ENCODE results near the gene TAF4. TPM values are rescaled to one million over a fixed set of nuclear protein-coding genes. Genes with fewer than 3 reads are reported as not detected.

TAF4 gene
- total and polyA plus RNA-seq, 2 of the 13 experiments (the other 11 are each of a cell fraction or from before 2014, with no cell fraction given), result 5.9 to 12.0 TPM

DNA sequence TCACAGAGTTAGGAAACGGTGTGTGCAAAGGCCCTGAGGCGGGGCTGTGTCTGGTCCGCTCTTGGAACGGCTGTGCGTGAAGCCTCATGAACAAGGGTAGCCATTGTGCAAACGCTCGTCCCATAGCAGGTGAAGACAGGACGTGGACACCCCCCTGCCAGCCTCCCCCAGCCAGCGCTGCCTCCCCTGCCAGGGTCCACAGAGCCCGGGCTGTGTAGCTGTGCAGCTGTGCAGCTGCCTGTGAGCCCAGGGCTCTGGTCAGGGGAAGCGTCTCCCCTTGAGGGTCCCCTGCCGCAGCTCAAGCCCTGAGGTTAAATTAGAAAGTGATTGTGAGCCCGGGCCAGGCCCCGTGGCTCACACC lies 139.4 kb downstream of the TAF4 start:
- Histone ChIP-seq H3K36me3 (replicated peaks in 1 of 2; ENCODE audit: control insufficient read depth in 1 of 2, insufficient read depth in 2 of 2, low read length in 2 of 2) (no peaks in the 10 kb centered on the region), H3K27ac (ENCODE audit: extremely low read length, insufficient read depth, low read length) (no peak overlapping the region), H3K9me3 (ENCODE audit: low read length) (no peaks in the 10 kb centered on the region), H4K20me1 (ENCODE audit: insufficient read depth, low read length) (no peaks in the 10 kb centered on the region; the same call in 1 of the 2 replicates), H2AFZ (ENCODE audit: low read length) (no peak overlapping the region), H3K4me2 (ENCODE audit: low read depth, low read length) (no peak overlapping the region), H3K9ac (ENCODE audit: insufficient read depth, low read depth, low read length) (no peak overlapping the region), H3K79me2 (ENCODE audit: insufficient read depth, low read length) (no peaks in the 10 kb centered on the region), H3K27me3 (ENCODE audit: control insufficient read depth in 1 of 2, insufficient read depth in 2 of 2, low read length in 2 of 2) (peaks cover 22 to 77% of the 10 kb centered on the region in 2 experiments), H3K4me3 (replicated peaks in 1 of 3; ENCODE audit: insufficient read depth in 1 of 3, low read depth in 2 of 3, low read length in 3 of 3) (no peak overlapping the region), H3K4me1 (ENCODE audit: insufficient read depth, low read length) (no peaks in the 10 kb centered on the region)
- intact Hi-C loops (cut with micrococcal nuclease; ENCODE audit: unreplicated experiment), result no loop called here
- FAIRE-seq (no peak), ATAC-seq (no peak), DNase-seq (ENCODE audit: low spot score) (no peak)
- in situ Hi-C loops (cut with HindIII; ENCODE audit: extremely low pct_ligation_motif_present, low pct_unique_long_range_greater_than_20kb), result no loop called here
- TF ChIP-seq, protein P1, sequence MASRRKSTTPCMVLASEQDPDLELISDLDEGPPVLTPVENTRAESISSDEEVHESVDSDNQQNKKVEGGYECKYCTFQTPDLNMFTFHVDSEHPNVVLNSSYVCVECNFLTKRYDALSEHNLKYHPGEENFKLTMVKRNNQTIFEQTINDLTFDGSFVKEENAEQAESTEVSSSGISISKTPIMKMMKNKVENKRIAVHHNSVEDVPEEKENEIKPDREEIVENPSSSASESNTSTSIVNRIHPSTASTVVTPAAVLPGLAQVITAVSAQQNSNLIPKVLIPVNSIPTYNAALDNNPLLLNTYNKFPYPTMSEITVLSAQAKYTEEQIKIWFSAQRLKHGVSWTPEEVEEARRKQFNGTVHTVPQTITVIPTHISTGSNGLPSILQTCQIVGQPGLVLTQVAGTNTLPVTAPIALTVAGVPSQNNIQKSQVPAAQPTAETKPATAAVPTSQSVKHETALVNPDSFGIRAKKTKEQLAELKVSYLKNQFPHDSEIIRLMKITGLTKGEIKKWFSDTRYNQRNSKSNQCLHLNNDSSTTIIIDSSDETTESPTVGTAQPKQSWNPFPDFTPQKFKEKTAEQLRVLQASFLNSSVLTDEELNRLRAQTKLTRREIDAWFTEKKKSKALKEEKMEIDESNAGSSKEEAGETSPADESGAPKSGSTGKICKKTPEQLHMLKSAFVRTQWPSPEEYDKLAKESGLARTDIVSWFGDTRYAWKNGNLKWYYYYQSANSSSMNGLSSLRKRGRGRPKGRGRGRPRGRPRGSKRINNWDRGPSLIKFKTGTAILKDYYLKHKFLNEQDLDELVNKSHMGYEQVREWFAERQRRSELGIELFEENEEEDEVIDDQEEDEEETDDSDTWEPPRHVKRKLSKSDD (CRISPR knock-in tag; IDR thresholded peaks at IDR 0.05; ENCODE audit: low read depth), result no peak
- TF ChIP-seq ZNF768 (CRISPR knock-in tag; IDR thresholded peaks at IDR 0.05), result peak; percentile 45; the same call in 1 of the 2 replicates
- POLR2A ChIA-PET, result no interaction called here
- 22% methylated on average over 14 of the region's 14 CpGs for WGBS (ENCODE audit: low lambda C conversion rate)
- no TSS peak for BruUV-seq (replicated peaks)
- CTCF ChIA-PET (ENCODE audit: low intra/inter-chr PET ratio, low total read pairs), result no interaction called here

DNA sequence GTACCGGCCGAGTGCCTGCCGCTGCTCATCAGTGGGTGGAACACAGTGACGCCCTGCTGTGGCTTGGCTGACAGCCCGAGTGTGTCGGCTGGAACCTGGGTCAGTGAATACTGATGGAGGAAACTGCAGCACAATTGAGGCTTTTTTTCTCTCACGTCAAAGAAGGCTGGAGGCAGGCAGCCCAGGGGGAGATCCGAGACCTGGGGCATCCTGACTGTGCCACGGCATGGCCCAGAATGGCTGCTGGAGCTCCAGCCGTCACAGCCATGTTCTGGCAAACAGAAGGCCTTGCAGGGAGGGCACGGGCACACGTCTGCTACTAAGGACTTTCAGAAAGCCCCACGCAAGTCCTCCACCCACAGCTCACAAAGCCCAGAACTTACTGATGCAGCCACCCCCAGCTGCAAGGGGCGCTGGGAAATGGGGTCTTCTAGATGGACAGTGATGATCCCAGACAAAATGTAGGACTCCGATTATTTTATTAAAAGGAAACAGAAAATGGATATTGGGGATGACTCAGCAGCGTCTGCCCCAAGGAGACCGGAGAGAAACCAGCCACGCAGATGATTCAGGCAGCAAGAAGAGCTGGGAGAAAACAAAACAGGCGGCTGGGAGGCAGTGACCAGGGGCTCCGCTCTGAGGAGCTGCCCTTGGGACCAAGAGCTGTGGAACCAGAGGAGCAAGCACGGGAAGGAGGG lies 140.0 kb downstream of the TAF4 start:
- Histone ChIP-seq H3K4me3 (replicated peaks in 1 of 3; ENCODE audit: insufficient read depth in 1 of 3, low read depth in 2 of 3, low read length in 3 of 3) (no peak overlapping the region), H3K9ac (ENCODE audit: insufficient read depth, low read depth, low read length) (no peak overlapping the region), H3K79me2 (ENCODE audit: insufficient read depth, low read length) (no peaks in the 10 kb centered on the region), H3K27ac (ENCODE audit: extremely low read length, insufficient read depth, low read length) (no peak overlapping the region), H3K9me3 (ENCODE audit: low read length) (no peaks in the 10 kb centered on the region), H2AFZ (ENCODE audit: low read length) (no peak overlapping the region), H3K27me3 (ENCODE audit: control insufficient read depth in 1 of 2, insufficient read depth in 2 of 2, low read length in 2 of 2) (peaks cover 22 to 71% of the 10 kb centered on the region in 2 experiments), H3K36me3 (replicated peaks in 1 of 2; ENCODE audit: control insufficient read depth in 1 of 2, insufficient read depth in 2 of 2, low read length in 2 of 2) (no peaks in the 10 kb centered on the region), H4K20me1 (ENCODE audit: insufficient read depth, low read length) (no peaks in the 10 kb centered on the region; the same call in 1 of the 2 replicates), H3K4me2 (ENCODE audit: low read depth, low read length) (no peak overlapping the region), H3K4me1 (ENCODE audit: insufficient read depth, low read length) (no peaks in the 10 kb centered on the region)
- 22% methylated on average over 21 of the region's 21 CpGs for WGBS (ENCODE audit: low lambda C conversion rate)
- FAIRE-seq (no peak), DNase-seq (ENCODE audit: low spot score) (no peak), ATAC-seq (no peak; the same call in 2 of the 3 replicates)
- no TSS peak for BruUV-seq (replicated peaks)
- intact Hi-C loops (cut with micrococcal nuclease; ENCODE audit: unreplicated experiment) (no loop called here), in situ Hi-C loops (cut with HindIII; ENCODE audit: extremely low pct_ligation_motif_present, low pct_unique_long_range_greater_than_20kb) (no loop called here)
- ChIA-PET POLR2A (no interaction called here), CTCF (ENCODE audit: low intra/inter-chr PET ratio, low total read pairs) (no interaction called here)
- TF ChIP-seq ZNF615 (CRISPR knock-in tag; IDR thresholded peaks at IDR 0.05; ENCODE audit: borderline replicate concordance) (no peak), NFE2L2 (IDR thresholded peaks at IDR 0.05; ENCODE audit: low read length) (peak; percentile 75)
- TF ChIP-seq, protein P2, sequence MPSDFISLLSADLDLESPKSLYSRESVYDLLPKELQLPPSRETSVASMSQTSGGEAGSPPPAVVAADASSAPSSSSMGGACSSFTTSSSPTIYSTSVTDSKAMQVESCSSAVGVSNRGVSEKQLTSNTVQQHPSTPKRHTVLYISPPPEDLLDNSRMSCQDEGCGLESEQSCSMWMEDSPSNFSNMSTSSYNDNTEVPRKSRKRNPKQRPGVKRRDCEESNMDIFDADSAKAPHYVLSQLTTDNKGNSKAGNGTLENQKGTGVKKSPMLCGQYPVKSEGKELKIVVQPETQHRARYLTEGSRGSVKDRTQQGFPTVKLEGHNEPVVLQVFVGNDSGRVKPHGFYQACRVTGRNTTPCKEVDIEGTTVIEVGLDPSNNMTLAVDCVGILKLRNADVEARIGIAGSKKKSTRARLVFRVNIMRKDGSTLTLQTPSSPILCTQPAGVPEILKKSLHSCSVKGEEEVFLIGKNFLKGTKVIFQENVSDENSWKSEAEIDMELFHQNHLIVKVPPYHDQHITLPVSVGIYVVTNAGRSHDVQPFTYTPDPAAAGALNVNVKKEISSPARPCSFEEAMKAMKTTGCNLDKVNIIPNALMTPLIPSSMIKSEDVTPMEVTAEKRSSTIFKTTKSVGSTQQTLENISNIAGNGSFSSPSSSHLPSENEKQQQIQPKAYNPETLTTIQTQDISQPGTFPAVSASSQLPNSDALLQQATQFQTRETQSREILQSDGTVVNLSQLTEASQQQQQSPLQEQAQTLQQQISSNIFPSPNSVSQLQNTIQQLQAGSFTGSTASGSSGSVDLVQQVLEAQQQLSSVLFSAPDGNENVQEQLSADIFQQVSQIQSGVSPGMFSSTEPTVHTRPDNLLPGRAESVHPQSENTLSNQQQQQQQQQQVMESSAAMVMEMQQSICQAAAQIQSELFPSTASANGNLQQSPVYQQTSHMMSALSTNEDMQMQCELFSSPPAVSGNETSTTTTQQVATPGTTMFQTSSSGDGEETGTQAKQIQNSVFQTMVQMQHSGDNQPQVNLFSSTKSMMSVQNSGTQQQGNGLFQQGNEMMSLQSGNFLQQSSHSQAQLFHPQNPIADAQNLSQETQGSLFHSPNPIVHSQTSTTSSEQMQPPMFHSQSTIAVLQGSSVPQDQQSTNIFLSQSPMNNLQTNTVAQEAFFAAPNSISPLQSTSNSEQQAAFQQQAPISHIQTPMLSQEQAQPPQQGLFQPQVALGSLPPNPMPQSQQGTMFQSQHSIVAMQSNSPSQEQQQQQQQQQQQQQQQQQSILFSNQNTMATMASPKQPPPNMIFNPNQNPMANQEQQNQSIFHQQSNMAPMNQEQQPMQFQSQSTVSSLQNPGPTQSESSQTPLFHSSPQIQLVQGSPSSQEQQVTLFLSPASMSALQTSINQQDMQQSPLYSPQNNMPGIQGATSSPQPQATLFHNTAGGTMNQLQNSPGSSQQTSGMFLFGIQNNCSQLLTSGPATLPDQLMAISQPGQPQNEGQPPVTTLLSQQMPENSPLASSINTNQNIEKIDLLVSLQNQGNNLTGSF (CRISPR knock-in tag; IDR thresholded peaks at IDR 0.05), result no peak
- TF ChIP-seq, protein P3, sequence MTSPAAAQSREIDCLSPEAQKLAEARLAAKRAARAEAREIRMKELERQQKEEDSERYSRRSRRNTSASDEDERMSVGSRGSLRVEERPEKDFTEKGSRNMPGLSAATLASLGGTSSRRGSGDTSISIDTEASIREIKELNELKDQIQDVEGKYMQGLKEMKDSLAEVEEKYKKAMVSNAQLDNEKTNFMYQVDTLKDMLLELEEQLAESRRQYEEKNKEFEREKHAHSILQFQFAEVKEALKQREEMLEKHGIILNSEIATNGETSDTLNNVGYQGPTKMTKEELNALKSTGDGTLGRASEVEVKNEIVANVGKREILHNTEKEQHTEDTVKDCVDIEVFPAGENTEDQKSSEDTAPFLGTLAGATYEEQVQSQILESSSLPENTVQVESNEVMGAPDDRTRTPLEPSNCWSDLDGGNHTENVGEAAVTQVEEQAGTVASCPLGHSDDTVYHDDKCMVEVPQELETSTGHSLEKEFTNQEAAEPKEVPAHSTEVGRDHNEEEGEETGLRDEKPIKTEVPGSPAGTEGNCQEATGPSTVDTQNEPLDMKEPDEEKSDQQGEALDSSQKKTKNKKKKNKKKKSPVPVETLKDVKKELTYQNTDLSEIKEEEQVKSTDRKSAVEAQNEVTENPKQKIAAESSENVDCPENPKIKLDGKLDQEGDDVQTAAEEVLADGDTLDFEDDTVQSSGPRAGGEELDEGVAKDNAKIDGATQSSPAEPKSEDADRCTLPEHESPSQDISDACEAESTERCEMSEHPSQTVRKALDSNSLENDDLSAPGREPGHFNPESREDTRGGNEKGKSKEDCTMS (CRISPR knock-in tag; conservative IDR thresholded peaks at IDR 0.05), result no peak

Measured in HepG2 (cell line).